SK-N-MC (cell line): ENCODE results near the gene FUT6.
"Not testable (repeated sequence)": the region's sequence is repeated elsewhere in the genome, so short reads cannot be mapped to it uniquely, and the experiment has no call there.

Experiments
- DNase-seq: peaks from one replicate; pipeline ENCODE4 v3.0.0-alpha.2; 2011; ENCODE audit warnings: low read depth, low spot score
- H3K27ac ChIP-seq: fragments of 200-600 bp; sonication (generic); 2 replicates; pipeline ENCODE4 v1.5.1; 2016; ENCODE audit warnings: mixed run types
- H3K36me3 ChIP-seq: fragments of 200-600 bp; sonication (generic); 2 replicates; pipeline ENCODE4 v1.6.1; 2017; ENCODE audit warnings: antibody characterized with exemption, low read length, mixed read lengths; ENCODE audit not compliant: insufficient read depth
- H3K4me3 ChIP-seq: fragments of 200-600 bp; sonication (generic); 2 replicates; pipeline ENCODE4 v1.5.1; 2016
- H3K9ac ChIP-seq: fragments of 200-600 bp; sonication (generic); 2 replicates; pipeline ENCODE4 v1.8.0; 2017; ENCODE audit warnings: mixed run types, mixed read lengths; ENCODE audit not compliant: insufficient read length
- H3K9me3 ChIP-seq: fragments of 200-600 bp; sonication (generic); 2 replicates; pipeline ENCODE4 v1.6.1; 2017; ENCODE audit warnings: low read depth, mild to moderate bottlenecking, antibody characterized with exemption, low read length, moderate library complexity, mixed read lengths
- EZH2 ChIP-seq: fragments of 200-600 bp; sonication (generic); IDR thresholded peaks from one replicate; pipeline ENCODE4 v1.6.1; 2017; ENCODE audit warnings: antibody characterized with exemption
- FOXP2 ChIP-seq: optimal IDR thresholded peaks from 2 replicates; pipeline ENCODE3; 2011; ENCODE audit warnings: mild to moderate bottlenecking, moderate library complexity; ENCODE audit not compliant: insufficient read depth; ENCODE audit errors: extremely low read length, control extremely low read depth
- POLR2AphosphoS5 ChIP-seq: IDR thresholded peaks from 2 replicates; pipeline ENCODE4 v1.6.1; 2012; ENCODE audit warnings: mild to moderate bottlenecking, low read depth, low read length, borderline replicate concordance

Gene FUT6

GRCh38 chr19:5844456-5845433 is 5.2 kb upstream of the FUT6 start:
- no peak overlapping the region for H3K27ac ChIP-seq
- no peak for DNase-seq
- H3K36me3 ChIP-seq = no peaks in the 10 kb centered on the region
- H3K9ac ChIP-seq = no peak overlapping the region
- no peaks in the 10 kb centered on the region for H3K9me3 ChIP-seq
- no peak overlapping the region for H3K4me3 ChIP-seq
- TF ChIP-seq FOXP2 = no peak

- no peak for DNase-seq
- Histone ChIP-seq H3K27ac (no peak overlapping the region), H3K9ac (no peak overlapping the region), H3K36me3 (no peaks in the 10 kb centered on the region), H3K4me3 (no peak overlapping the region), H3K9me3 (no peaks in the 10 kb centered on the region)
- TF ChIP-seq EZH2 (no peak), FOXP2 (no peak), POLR2AphosphoS5 (no peak)
These were observed 3.9 kb upstream of the FUT6 start for GRCh38 chr19:5843295-5843927.

- not testable (repeated sequence) for H3K9me3 ChIP-seq, H3K36me3 ChIP-seq, H3K9ac ChIP-seq, DNase-seq, H3K27ac ChIP-seq, H3K4me3 ChIP-seq
These were observed 2.2 kb upstream of the FUT6 start for GRCh38 chr19:5841735-5842111.

GRCh38 chr19:5838353-5839064 is 993 bp downstream of the FUT6 start:
- Histone ChIP-seq H3K4me3 (no peak overlapping the region), H3K36me3 (no peaks in the 10 kb centered on the region), H3K27ac (no peak overlapping the region), H3K9ac (no peak overlapping the region), H3K9me3 (no peaks in the 10 kb centered on the region)
- TF ChIP-seq POLR2AphosphoS5 (no peak), FOXP2 (no peak), EZH2 (no peak)
- DNase-seq = no peak

- Histone ChIP-seq H3K4me3 (no peak overlapping the region), H3K9me3 (no peaks in the 10 kb centered on the region), H3K27ac (no peak overlapping the region), H3K36me3 (no peaks in the 10 kb centered on the region), H3K9ac (no peak overlapping the region)
- no peak for DNase-seq
- TF ChIP-seq FOXP2 (no peak), EZH2 (no peak), POLR2AphosphoS5 (no peak)
These were observed 1.6 kb downstream of the FUT6 start for GRCh38 chr19:5837761-5838352.

- H3K27ac ChIP-seq = no peak overlapping the region
- no peak for TF ChIP-seq EZH2
- TF ChIP-seq POLR2AphosphoS5 = no peak
- no peak for TF ChIP-seq FOXP2
- H3K4me3 ChIP-seq = no peak overlapping the region
- DNase-seq = no peak
- H3K36me3 ChIP-seq = no peaks in the 10 kb centered on the region
- no peak overlapping the region for H3K9ac ChIP-seq
- no peaks in the 10 kb centered on the region for H3K9me3 ChIP-seq
These were observed 6.8 kb downstream of the FUT6 start for GRCh38 chr19:5832527-5833216.

- H3K9ac ChIP-seq = no peak overlapping the region
- DNase-seq = no peak
- no peak overlapping the region for H3K27ac ChIP-seq
- no peak overlapping the region for H3K4me3 ChIP-seq
- no peaks in the 10 kb centered on the region for H3K36me3 ChIP-seq
- no peak for TF ChIP-seq POLR2AphosphoS5
- TF ChIP-seq EZH2 = no peak
- no peak for TF ChIP-seq FOXP2
- H3K9me3 ChIP-seq = no peaks in the 10 kb centered on the region
These were observed 7.4 kb downstream of the FUT6 start for GRCh38 chr19:5832061-5832460.

- Histone ChIP-seq H3K4me3 (no peak overlapping the region), H3K9me3 (no peaks in the 10 kb centered on the region), H3K36me3 (no peaks in the 10 kb centered on the region), H3K9ac (no peak overlapping the region), H3K27ac (no peak overlapping the region)
- no peak for DNase-seq
- TF ChIP-seq FOXP2 (no peak), EZH2 (no peak), POLR2AphosphoS5 (no peak)
These were observed 8.3 kb downstream of the FUT6 start for GRCh38 chr19:5831159-5831558.
